ENCODE measurements around the gene PSIP1.
A peak's percentile ranks its signal among the peaks of the same experiment; 100 is the strongest.

DNA sequence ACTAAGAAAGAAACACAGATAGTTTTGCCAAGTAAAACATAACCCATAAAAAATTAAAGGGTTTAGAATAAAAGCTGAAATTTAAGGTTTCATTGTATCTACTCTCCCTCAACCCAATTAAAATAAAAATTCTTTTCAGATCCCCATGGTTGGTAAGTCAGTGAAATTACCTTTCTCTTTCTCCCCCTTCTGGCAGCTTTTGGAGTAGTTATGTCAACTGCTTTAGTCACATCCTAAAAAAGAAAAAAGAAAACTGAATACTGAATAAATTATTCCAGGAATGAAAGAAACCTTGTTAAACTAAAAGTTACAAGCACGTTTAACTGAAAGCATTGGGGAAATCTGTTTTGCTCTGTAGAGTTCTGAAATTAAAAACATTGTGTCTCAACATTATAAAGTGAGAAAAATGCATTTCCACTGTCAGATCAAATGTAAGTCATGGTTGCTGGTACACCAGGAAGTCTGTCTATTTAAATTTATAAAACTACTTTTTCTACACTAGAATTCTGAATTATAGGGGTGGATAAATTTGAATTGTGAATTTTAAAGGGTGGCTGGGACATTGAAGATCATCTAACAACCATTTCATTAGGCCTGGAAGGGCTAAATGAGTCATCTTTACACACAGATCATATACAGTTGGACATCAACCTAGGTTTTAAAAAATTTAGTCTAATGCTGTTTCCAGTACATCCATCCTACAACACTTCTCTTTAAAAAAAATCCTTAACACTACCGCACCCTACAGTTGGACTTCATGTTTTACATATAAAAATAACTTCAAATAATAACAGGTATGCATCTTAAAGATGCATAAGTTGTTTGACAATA, 24.7 kb downstream of the PSIP1 start:
- TF ChIP-seq POLR2AphosphoS5 (IDR thresholded peaks at IDR 0.05) (no peak), POLR2A (IDR thresholded peaks at IDR 0.05) (no peak)
- TF ChIP-seq, protein P1, sequence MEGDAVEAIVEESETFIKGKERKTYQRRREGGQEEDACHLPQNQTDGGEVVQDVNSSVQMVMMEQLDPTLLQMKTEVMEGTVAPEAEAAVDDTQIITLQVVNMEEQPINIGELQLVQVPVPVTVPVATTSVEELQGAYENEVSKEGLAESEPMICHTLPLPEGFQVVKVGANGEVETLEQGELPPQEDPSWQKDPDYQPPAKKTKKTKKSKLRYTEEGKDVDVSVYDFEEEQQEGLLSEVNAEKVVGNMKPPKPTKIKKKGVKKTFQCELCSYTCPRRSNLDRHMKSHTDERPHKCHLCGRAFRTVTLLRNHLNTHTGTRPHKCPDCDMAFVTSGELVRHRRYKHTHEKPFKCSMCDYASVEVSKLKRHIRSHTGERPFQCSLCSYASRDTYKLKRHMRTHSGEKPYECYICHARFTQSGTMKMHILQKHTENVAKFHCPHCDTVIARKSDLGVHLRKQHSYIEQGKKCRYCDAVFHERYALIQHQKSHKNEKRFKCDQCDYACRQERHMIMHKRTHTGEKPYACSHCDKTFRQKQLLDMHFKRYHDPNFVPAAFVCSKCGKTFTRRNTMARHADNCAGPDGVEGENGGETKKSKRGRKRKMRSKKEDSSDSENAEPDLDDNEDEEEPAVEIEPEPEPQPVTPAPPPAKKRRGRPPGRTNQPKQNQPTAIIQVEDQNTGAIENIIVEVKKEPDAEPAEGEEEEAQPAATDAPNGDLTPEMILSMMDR (IDR thresholded peaks at IDR 0.05): peak in 1 of 4 experiments; percentile 23
